G401.6 (cell line): ENCODE data around the gene SCNN1G.

Source experiments
- FAIRE-seq: peaks from 2 replicates; lab custom pipeline; 2012; peaks lifted over from hg19 to GRCh38; lab: Jason Lieb, UNC

The SCNN1G gene

GRCh38 chr16:23152386-23153178 is 30.0 kb upstream of the SCNN1G start:
- FAIRE-seq: no peak

GRCh38 chr16:23155445-23156049 is 27.0 kb upstream of the SCNN1G start:
- FAIRE-seq: no peak

GRCh38 chr16:23156110-23156509 is 26.4 kb upstream of the SCNN1G start:
- no peak for FAIRE-seq

GRCh38 chr16:23156946-23157460 is 25.5 kb upstream of the SCNN1G start:
- FAIRE-seq: no peak

- no peak for FAIRE-seq
Observed at GRCh38 chr16:23158114-23158513, 24.4 kb upstream of the SCNN1G start.

GRCh38 chr16:23160082-23160481 is 22.5 kb upstream of the SCNN1G start:
- no peak for FAIRE-seq

GRCh38 chr16:23160574-23160973 is 22.0 kb upstream of the SCNN1G start:
- no peak for FAIRE-seq

GRCh38 chr16:23163921-23164320 is 18.6 kb upstream of the SCNN1G start:
- no peak for FAIRE-seq

GRCh38 chr16:23164736-23165135 is 17.8 kb upstream of the SCNN1G start:
- FAIRE-seq: no peak

GRCh38 chr16:23172583-23172982 is 10.0 kb upstream of the SCNN1G start:
- no peak for FAIRE-seq

- FAIRE-seq: no peak
Observed at GRCh38 chr16:23172994-23173393, 9.6 kb upstream of the SCNN1G start.

GRCh38 chr16:23174622-23175021 is 7.9 kb upstream of the SCNN1G start:
- no peak for FAIRE-seq

- FAIRE-seq: no peak
Observed at GRCh38 chr16:23175651-23176050, 6.9 kb upstream of the SCNN1G start.

GRCh38 chr16:23181506-23181905 is 1.0 kb upstream of the SCNN1G start:
- FAIRE-seq: no peak

- FAIRE-seq: no peak
Observed at GRCh38 chr16:23182206-23182678, 303 bp upstream of the SCNN1G start.

- no peak for FAIRE-seq
Observed at GRCh38 chr16:23183543-23183862, 958 bp downstream of the SCNN1G start.

- no peak for FAIRE-seq
Observed at GRCh38 chr16:23185656-23186055, 3.1 kb downstream of the SCNN1G start.

GRCh38 chr16:23186171-23186570 is 3.6 kb downstream of the SCNN1G start:
- no peak for FAIRE-seq

- FAIRE-seq: no peak
Observed at GRCh38 chr16:23187341-23187740, 4.8 kb downstream of the SCNN1G start.

- FAIRE-seq: no peak
Observed at GRCh38 chr16:23188911-23189310, 6.4 kb downstream of the SCNN1G start.

- FAIRE-seq: no peak
Observed at GRCh38 chr16:23194497-23195221, 12.1 kb downstream of the SCNN1G start.

- no peak for FAIRE-seq
Observed at GRCh38 chr16:23195366-23195978, 12.9 kb downstream of the SCNN1G start.

- FAIRE-seq: no peak
Observed at GRCh38 chr16:23196539-23196938, 14.0 kb downstream of the SCNN1G start.
